Ascending aorta (tissue), 2 donors: ENCODE measurements around the gene SH2D1A. TPM values are rescaled to one million over a fixed set of nuclear protein-coding genes. Genes with fewer than 3 reads are reported as not detected.

Source experiments
- DNase-seq, 2 donors: peaks; one replicate each; pipeline ENCODE4 v3.0.0-alpha.2; 2019; ENCODE audit warnings: low spot score in 2 of 2
- H3K27ac ChIP-seq, 2 donors: fragments of 200-600 bp; sonication (generic); one replicate each; pipeline ENCODE4 v1.5.1; 2016 to 2017; ENCODE audit warnings: mild to moderate bottlenecking in 1 of 2
- H3K27me3 ChIP-seq: fragments of 200-600 bp; sonication (generic); one replicate; pipeline ENCODE4 v1.5.1; 2017
- H3K36me3 ChIP-seq, 2 donors: fragments of 200-600 bp; sonication (generic); one replicate each; pipeline ENCODE4 v1.5.1; 2016
- H3K4me1 ChIP-seq, 2 donors: fragments of 200-600 bp; sonication (generic); one replicate each; pipeline ENCODE4 v1.5.1; 2016 to 2017; ENCODE audit warnings: mild to moderate bottlenecking in 1 of 2
- H3K4me3 ChIP-seq, 2 donors: fragments of 200-600 bp; sonication (generic); one replicate each; pipeline ENCODE4 v1.5.1; 2016 to 2017; ENCODE audit warnings: mild to moderate bottlenecking in 1 of 2
- H3K9me3 ChIP-seq, 2 donors: fragments of 200-600 bp; sonication (generic); one replicate each; pipeline ENCODE4 v1.5.1; 2016
- CTCF ChIP-seq, 3 experiments: fragments of 200-600 bp in 2 of 3; fragments of 450-650 bp in 1 of 3; sonication (generic) in 2 of 3; IDR thresholded peaks; one replicate each; pipeline ENCODE4 v1.5.1; 2016 to 2019; ENCODE audit warnings: antibody characterized with exemption in 3 of 3, mild to moderate bottlenecking in 1 of 3, moderate library complexity in 1 of 3
- intact Hi-C: fragments of 100-400 bp; cut with DNase I; formaldehyde crosslinking; loops from one replicate; pipeline ENCODE4 v1.15.1; 2023
- total RNA-seq: library from RNA; depleted of rRNA; stranded (reverse); fragments of >200 nt; gene quantifications from one replicate; pipeline ENCODE4 v1.1.0, GENCODE V29; 2016

SH2D1A gene
- total RNA-seq, 1 donor from 2014 or later, result not detected

DNA sequence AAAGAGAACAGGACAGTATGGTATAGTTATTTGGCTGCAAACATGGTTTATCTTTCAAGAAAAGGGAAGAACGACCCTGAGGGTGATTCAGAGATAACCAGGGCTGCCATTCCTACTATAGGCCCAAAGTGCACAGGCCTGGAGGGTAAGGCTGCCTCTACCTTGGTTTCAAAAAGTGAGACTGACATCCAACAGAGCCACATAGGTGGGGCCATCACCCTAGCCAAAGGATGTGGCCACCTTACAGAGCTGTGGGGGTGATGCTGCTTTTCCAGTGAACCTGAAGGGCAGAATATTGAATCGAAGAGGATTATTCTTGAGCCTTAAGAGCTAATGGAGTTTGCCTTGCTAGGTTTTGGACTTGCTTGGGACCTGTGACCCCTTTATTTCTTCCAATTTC, 15.7 kb downstream of the SH2D1A start:
- Histone ChIP-seq H3K36me3 (no peaks in the 10 kb centered on the region), H3K27me3 (no peaks in the 10 kb centered on the region), H3K4me1 (no peaks in the 10 kb centered on the region), H3K4me3 (no peak overlapping the region), H3K9me3 (no peaks in the 10 kb centered on the region), H3K27ac (no peak overlapping the region)
- no peak for DNase-seq
- TF ChIP-seq CTCF (IDR thresholded peaks at IDR 0.05), result no peak
- intact Hi-C loops, result no loop called here

- no peak for DNase-seq
- Histone ChIP-seq H3K27me3 (no peaks in the 10 kb centered on the region), H3K9me3 (no peaks in the 10 kb centered on the region), H3K27ac (no peak overlapping the region), H3K36me3 (no peaks in the 10 kb centered on the region), H3K4me3 (no peak overlapping the region), H3K4me1 (no peaks in the 10 kb centered on the region)
- no peak for TF ChIP-seq CTCF (IDR thresholded peaks at IDR 0.05)
- intact Hi-C loops, result no loop called here
Observed at GRCh38 chrX:124362761-124363160, 16.4 kb downstream of the SH2D1A start.

DNA sequence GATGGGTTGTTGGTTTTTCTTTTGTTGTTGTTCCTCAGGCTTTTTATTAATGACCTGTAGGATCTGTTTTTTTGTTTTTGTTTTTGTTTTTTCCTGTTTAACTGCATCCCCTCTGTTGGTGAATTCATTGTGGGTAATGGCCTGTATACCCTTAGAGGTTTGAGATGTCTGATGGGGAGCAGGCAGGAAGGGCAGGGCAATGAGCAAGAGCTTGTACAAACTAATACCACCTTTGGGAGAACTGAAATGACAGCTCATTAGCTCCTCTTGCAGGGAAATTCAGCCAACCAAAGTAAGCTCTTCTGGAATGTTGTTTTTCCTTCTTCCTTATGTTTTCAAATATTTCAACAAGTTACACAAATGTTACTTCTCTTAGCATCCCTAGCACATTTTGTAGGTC, 23.4 kb downstream of the SH2D1A start:
- intact Hi-C loops, result no loop called here
- no peaks in the 10 kb centered on the region for H3K4me1 ChIP-seq
- no peak for DNase-seq
- H3K27me3 ChIP-seq, result no peaks in the 10 kb centered on the region
- no peak overlapping the region for H3K27ac ChIP-seq
- H3K36me3 ChIP-seq, result no peaks in the 10 kb centered on the region
- H3K9me3 ChIP-seq, result no peaks in the 10 kb centered on the region
- no peak for TF ChIP-seq CTCF (IDR thresholded peaks at IDR 0.05)
- H3K4me3 ChIP-seq, result no peak overlapping the region

DNA sequence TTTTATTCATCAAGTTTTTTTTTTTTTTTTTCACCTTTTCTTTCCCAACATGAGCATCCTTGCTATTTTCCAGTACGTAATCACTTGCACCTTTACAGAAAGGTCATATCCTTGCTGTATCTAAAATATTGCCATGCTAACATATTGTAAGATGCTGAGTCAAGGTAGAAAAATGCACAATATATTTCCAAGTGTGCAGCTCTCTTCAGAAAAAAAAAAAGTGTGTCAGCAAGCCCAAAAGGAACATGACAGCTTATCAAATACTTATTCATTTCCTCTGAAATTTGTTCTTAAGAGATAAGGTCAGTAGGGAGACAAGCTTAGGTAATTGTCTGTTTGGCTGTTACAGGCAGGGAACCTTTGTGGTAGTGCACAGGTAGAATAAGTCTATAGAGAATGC, 27.0 kb downstream of the SH2D1A start:
- intact Hi-C loops, result no loop called here

DNA sequence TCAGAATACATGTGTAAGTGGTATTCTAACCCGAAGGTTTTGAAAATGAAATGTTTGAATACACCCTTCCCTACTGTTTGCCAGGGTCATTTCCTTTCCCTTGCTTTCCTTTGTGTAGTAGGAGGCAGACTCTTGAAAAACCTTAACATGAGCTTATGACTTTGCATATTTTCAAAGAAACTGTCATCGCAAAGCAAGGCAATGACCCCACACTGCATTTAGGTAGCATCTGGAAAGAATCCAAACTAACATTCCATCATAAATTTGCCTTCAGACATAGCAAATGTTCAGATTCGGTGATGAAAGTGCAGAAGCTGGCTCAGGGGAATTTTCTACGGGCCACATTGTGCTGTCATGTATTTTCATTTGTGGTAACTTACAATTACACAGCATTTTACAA, 32.3 kb downstream of the SH2D1A start:
- H3K4me1 ChIP-seq, result no peaks in the 10 kb centered on the region

More for the DNA sequence above, 27.0 kb downstream of the SH2D1A start:
- no peak for DNase-seq
- no peak for TF ChIP-seq CTCF (IDR thresholded peaks at IDR 0.05)
- Histone ChIP-seq H3K4me1 (no peaks in the 10 kb centered on the region), H3K4me3 (no peak overlapping the region), H3K9me3 (no peaks in the 10 kb centered on the region), H3K27me3 (no peaks in the 10 kb centered on the region), H3K36me3 (no peaks in the 10 kb centered on the region), H3K27ac (no peak overlapping the region)

More for the DNA sequence above, 32.3 kb downstream of the SH2D1A start:
- no peak overlapping the region for H3K4me3 ChIP-seq
- no peak for DNase-seq
- intact Hi-C loops, result no loop called here
- H3K27me3 ChIP-seq, result no peaks in the 10 kb centered on the region
- no peak for TF ChIP-seq CTCF (IDR thresholded peaks at IDR 0.05)
- no peaks in the 10 kb centered on the region for H3K36me3 ChIP-seq
- no peaks in the 10 kb centered on the region for H3K9me3 ChIP-seq
- H3K27ac ChIP-seq, result no peak overlapping the region
